GM12891 (cell line): ENCODE results near the gene PCED1B.

Experiments
- POLR2A ChIP-seq: IDR thresholded peaks from 2 replicates; pipeline ENCODE4 v1.6.1; 2011; ENCODE audit warnings: low read depth, low read length, control low read depth
- TAF1 ChIP-seq: IDR thresholded peaks from 2 replicates; pipeline ENCODE4 v1.6.1; 2011; ENCODE audit warnings: low read depth, low read length, control low read depth

DNA sequence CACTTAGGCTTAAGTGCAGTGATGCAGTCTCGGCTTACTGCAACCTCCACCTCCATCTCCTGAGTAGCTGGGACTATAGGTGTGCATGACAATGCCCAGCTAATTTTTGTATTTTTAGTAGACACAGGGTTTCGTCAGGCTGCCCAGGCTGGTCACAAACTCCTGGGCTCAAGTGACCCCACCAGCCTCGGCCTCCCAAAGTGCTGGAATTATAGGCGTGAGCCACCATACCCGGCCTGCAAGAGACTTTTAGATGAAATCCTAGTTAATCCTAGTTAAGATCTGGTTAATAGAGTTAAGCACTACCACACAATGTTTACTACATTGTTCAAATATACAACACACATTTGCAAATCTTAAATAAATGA is 196.8 kb downstream of the PCED1B start:
- TF ChIP-seq TAF1 (no peak), POLR2A (no peak)
